Measurements from ENCODE around the gene CASTOR1. TPM values are rescaled to one million over a fixed set of nuclear protein-coding genes. Genes with fewer than 3 reads are reported as not detected.

The CASTOR1 gene
- total RNA-seq, 1 donor from 2014 or later: 13.4 TPM

DNA sequence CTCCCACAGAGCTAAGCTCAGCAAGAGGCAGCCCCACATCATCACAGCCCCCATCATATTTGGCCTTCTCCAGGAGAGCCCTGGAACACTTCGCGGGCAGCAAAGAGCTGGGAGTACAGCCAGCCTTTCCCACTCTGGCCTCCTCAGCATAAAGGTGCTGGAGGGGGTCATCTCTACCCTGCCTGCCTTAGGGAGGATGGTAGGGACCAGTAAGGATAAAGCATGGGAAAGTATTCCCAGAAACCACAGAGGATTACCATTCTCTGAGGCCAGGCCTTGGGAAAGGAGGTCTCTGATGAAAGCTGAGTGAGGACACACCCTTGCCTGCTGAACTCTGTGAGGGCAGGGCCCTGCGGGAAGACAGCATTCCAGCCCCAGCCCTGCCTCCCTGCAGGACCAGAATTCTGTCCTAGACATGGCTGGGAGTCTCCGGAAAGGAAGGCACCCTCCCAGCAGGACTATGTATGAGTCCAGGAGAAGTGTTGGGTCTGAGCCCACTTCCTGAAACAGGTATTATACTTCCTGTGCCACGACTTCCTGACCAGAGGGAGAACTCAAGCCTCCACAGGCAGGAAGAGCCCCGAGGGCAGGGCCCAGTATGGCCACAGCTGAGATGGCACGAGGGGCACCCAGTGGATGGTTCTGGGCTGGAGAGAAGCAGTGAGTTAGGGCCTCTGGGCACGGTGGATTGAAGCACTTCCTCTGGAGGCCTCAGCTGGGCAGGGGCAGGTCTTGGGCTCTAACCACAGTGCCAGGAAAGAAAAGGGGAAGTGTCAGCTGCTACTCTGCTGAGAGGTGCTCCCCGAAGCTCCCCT, 12.9 kb upstream of the CASTOR1 start:
- no peak for DNase-seq (ENCODE audit: extremely low read depth, low read depth, low spot score)

- DNase-seq (ENCODE audit: extremely low read depth, low read depth, low spot score): no peak
Observed at GRCh38 chr22:30299322-30299721, 10.0 kb upstream of the CASTOR1 start.

- DNase-seq (ENCODE audit: extremely low read depth, low read depth, low spot score): no peak
Observed at GRCh38 chr22:30297991-30298701, 8.8 kb upstream of the CASTOR1 start.

DNA sequence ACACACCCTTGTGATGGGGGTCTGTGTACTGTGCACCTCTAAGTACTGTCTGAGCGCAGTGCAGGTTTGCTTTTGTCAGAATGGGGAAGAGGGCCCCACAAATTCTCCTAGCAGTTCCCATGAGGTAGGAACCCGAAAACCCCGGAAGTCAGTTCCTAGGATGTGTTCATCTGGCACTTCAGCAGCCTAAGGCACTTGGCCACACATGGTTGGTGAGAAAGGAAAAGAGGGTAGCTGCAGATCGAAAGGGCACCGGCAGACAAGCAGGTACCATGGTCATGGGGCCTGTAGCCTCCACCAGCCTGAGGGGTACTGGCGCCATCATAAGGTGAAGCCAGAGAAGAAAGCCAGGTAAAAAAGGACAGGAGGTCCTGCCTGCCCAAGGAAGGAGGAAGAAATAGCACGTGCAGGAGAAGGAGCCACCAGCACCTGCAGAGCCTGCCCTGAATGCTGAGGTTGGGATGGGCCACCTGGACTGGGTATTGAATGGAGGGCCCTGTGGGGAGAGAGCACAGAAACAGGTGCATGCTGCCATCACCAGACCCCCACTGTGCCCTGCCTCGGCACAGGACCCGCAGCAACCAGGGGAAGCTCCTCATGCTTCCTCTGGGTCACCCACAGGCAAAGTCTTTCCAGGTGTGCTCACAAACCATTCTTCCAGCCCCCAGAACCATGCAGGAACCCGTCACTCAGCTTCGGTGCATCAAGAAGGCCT, 8.1 kb upstream of the CASTOR1 start:
- no peak for DNase-seq (ENCODE audit: extremely low read depth, low read depth, low spot score)

DNA sequence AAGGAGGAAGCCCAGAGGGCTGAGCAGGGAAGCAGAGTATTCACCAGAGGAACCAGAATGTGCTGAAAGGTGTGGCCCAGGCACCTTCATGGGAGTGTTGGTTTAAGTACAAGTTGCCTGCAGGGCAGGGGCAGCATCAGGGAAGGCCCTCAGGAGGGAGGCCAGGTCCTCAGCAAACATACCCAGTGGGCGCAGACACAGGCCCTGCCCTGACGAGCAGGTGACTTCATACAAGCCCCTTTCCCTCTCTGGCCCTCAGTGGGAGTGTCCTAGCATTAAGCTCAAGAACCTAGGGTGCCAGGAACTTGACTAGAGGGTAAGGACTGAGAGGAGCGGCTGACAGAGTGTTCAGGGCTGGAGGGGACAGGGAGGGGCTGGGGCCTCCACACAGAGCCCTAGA, 7.5 kb upstream of the CASTOR1 start:
- DNase-seq (ENCODE audit: extremely low read depth, low read depth, low spot score): no peak

DNA sequence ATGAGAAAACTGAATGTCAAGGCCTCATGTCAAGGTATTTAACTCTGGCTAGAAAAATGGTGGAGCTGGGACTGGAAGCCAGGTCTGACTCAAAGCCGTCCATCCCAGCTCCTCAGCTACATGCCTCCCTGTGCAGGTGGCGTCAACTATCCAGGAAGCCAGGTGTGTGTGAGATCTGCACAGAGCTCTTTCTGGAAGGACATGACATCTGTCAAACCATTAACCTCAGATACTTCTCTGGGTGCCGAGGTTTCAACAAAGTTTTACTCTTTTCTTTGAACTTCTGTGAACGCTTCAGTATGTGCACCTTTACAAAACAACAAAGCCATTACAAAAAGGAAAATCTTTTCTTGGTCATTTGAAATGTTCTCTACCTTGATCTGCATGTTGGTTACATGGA, 7.0 kb upstream of the CASTOR1 start:
- DNase-seq (ENCODE audit: extremely low read depth, low read depth, low spot score): no peak

GRCh38 chr22:30295576-30295975, 6.3 kb upstream of the CASTOR1 start:
- no peak for DNase-seq (ENCODE audit: extremely low read depth, low read depth, low spot score)

- no peak for DNase-seq (ENCODE audit: extremely low read depth, low read depth, low spot score)
Observed at GRCh38 chr22:30294830-30295229, 5.5 kb upstream of the CASTOR1 start.

- no peak for DNase-seq (ENCODE audit: extremely low read depth, low read depth, low spot score)
Observed at GRCh38 chr22:30294066-30294465, 4.8 kb upstream of the CASTOR1 start.

DNA sequence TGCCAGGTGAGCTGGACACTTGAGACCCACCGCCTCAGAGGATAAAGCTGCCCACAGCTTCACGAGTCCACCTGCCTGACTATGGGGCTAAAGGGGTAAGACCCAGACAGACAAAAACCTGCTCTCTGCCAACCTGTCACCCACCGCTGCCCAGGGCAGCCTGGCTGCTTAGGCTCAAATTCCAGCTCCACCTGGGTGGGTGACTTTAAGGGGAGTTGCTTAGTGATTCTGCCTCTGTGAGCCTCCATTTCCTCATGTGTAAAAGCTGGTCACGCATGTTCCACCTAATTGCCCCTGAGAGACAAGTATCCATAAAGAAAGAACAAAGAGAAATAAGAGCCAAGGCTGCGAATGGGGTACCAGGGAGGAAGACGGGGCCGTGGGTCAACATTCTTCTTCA, 3.7 kb upstream of the CASTOR1 start:
- DNase-seq (ENCODE audit: extremely low read depth, low read depth, low spot score): no peak

- DNase-seq (ENCODE audit: extremely low read depth, low read depth, low spot score): no peak
Observed at GRCh38 chr22:30292069-30292970, 3.0 kb upstream of the CASTOR1 start.

DNA sequence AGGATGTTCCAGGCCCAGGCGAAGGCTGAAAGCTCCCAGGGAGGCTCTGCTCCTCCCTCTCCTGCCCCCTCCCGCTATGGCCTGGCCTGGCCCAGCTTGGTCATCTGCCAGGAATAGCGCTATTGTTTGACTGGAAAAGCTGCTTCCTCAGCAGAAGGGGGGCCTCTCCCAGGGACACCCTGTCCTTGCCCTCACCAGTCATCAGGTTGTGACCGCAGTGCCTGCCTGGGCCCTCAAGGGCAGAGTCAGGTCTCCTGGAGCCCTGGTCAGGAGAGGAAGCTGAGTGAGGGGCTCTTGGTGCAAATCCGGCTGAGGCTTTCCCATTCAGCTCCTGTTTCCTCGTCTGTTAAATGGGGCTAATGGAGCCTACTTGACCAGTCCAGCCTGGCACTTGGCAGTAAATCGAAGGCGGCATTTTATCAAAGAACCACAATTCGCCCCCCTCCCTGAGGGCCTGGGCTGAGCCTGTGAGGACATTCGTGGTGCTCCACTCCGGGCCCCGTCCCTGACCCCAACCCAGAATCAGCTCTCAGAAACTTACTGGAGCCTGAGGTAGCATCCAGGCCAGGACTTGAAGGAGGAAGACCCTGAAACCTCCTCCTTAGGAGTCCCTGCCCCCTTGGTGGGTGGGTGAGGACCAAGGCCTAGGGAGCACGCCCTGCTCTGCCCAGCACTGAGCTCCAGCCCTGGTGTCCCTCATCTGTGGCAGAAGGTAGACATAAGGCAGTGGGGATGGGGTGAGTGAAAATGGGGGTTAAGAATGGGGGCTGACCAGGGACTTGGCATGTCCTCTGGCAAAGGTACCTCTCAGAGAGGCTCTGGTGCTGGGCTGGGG, 2.0 kb upstream of the CASTOR1 start:
- peak; percentile 71 for DNase-seq (ENCODE audit: extremely low read depth, low read depth, low spot score)

- no peak for DNase-seq (ENCODE audit: extremely low read depth, low read depth, low spot score)
Observed at GRCh38 chr22:30290342-30291057, 1.2 kb upstream of the CASTOR1 start.

DNA sequence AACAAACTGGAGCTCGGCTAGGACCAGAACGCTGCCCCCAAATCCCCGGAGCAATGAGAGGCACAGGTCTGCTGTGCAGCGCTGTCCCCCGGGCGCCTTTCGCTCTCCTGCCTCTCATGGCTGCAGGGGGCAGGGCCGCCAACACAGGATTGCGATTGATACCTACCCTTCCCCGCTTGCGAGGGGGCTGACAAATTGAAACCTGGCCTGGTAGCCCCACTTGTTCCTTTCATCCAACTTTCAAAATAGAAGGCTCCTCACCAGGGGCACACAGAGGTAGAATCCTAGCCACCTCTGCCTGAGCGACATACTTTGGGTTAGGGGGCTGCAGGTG, 642 bp upstream of the CASTOR1 start:
- DNase-seq (ENCODE audit: extremely low read depth, low read depth, low spot score): no peak

- DNase-seq (ENCODE audit: extremely low read depth, low read depth, low spot score): no peak
Observed at GRCh38 chr22:30288419-30289140, 725 bp downstream of the CASTOR1 start.

DNA sequence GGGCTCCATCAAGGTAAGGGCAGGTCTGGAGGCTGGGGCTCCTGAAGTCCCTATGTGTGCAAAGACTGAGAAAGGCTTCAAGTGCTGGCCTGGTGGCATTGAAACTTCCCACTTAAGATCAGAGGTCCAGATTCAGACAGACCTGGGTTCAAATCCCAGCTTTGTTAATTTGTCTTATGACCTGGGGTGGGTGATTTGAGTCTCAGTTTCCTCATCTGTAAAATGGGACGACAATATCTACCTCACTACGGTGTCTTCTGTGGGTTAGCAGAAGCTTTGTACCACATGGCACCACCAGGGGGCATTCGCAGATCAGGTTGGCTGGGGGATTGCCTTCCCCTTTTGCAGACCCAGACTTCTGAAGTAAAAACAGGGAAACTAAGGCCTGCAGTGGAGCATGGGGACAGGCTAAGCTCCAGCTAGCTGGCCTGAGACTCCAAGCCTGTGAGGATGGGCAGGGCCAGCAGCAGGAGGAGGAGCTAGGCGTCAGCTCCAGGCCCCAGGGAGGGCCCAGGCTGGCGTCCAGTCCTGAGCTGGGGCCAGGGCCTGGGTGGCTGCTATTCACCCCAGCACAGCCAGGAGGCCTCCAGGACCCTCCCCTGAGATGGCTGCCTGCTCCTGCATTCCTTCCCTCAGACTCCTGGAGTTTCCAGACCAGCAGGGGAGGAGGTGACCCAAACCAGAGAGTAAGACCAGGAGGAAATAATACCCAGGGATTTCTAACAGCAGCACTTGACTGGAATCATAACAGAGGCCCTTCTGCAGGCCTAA, 1.5 kb downstream of the CASTOR1 start:
- DNase-seq (ENCODE audit: extremely low read depth, low read depth, low spot score): peak; percentile 62

DNA sequence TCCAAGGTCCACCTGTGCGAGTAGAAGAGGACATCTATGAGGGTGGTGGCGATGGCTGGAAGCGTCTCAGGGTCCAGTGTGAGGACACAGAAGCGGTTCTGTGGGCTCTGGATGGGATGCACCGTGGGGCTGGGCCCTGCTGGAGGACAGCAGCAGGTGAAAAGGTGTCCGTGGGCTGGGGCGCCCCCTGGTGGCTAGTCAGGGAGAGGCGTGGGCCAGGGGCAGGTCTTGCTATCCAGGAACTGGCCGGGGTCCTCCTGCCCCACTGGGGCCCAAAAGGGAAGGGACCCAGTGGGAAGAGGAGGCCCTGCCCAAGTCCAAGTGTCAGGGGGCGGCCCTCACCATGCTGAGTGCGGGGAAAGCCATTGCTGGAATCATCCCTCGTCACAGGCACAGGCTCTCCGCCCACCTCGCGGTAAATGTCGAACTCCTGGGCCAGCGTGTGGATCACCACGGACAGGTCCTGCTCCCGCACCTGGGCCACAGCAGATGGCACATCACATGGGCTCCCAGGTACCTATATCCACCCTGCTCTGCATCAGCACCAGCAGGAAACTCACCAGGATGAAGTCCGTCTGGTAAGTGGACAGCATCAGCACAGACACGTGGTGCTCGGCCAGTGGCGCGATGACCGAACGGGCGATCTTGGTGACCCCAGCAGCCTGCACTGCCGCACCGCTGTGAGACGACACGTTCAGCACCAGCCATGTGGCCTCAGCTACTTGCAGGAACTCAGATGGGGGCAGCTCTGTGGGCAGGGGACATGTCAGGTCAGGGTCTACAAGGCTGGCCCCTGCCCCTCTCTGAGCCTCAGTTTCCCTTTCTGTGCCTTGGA, 2.3 kb downstream of the CASTOR1 start:
- DNase-seq (ENCODE audit: extremely low read depth, low read depth, low spot score): no peak

Data from glomerular endothelial cell (primary cell).